Heart left ventricle (tissue), 16 donors: ENCODE measurements around the gene MKKS. TPM values are rescaled to one million over a fixed set of nuclear protein-coding genes. Genes with fewer than 3 reads are reported as not detected.

ENCODE experiments used
- ATAC-seq, 4 donors: fragments of 200-7000 bp; cut with Tn5 transposase; one replicate each; pipeline ENCODE4 v1.9.1; 2020 to 2022; ENCODE audit warnings: moderate library complexity in 4 of 4, mild to moderate bottlenecking in 3 of 4, moderate number of reproducible peaks in 1 of 4
- DNase-seq, 5 donors: peaks; one replicate each; pipeline ENCODE4 v3.0.0-alpha.2; 2020
- H3K27ac ChIP-seq, 12 donors: fragments of 200-600 bp; sonication (generic) in 4 of 12; one replicate each; pipeline versions ENCODE4 v1.5.0 to v1.8.0; 2016 to 2022; ENCODE audit warnings: mild to moderate bottlenecking in 2 of 12
- H3K27me3 ChIP-seq, 9 donors: fragments of 200-600 bp; sonication (generic) in 2 of 9; one replicate each; pipeline versions ENCODE4 v1.5.1 to v1.8.0; 2016 to 2022; ENCODE audit warnings: mild to moderate bottlenecking in 3 of 9
- H3K36me3 ChIP-seq, 9 donors: fragments of 200-600 bp; sonication (generic) in 2 of 9; one replicate each; pipeline versions ENCODE4 v1.5.0 to v1.8.0; 2018 to 2022; ENCODE audit warnings: mild to moderate bottlenecking in 2 of 9
- H3K4me1 ChIP-seq, 12 donors: fragments of 200-600 bp; sonication (generic) in 4 of 12; one replicate each; pipeline versions ENCODE4 v1.5.0 to v1.8.0; 2016 to 2022; ENCODE audit warnings: mild to moderate bottlenecking in 3 of 12
- H3K4me3 ChIP-seq, 12 donors: fragments of 200-600 bp; sonication (generic) in 4 of 12; one replicate each; pipeline versions ENCODE4 v1.5.0 to v1.8.0; 2017 to 2022; ENCODE audit warnings: mild to moderate bottlenecking in 9 of 12, moderate library complexity in 4 of 12
- H3K9me3 ChIP-seq, 12 donors: fragments of 200-600 bp; sonication (generic) in 4 of 12; one replicate each; pipeline versions ENCODE4 v1.5.0 to v1.8.0; 2016 to 2022; ENCODE audit warnings: mild to moderate bottlenecking in 1 of 12
- CTCF ChIP-seq, 12 donors: fragments of 200-600 bp; sonication (generic) in 4 of 12; IDR thresholded peaks; one replicate each; pipeline versions ENCODE4 v1.5.0 to v1.8.0; 2018 to 2022; ENCODE audit warnings: antibody characterized with exemption in 12 of 12, mild to moderate bottlenecking in 5 of 12
- POLR2A ChIP-seq, 2 donors: fragments of 450-650 bp; IDR thresholded peaks; one replicate each; pipeline ENCODE4 v1.6.1; 2017; ENCODE audit warnings: antibody characterized with exemption in 2 of 2, mild to moderate bottlenecking in 2 of 2, moderate library complexity in 2 of 2
- WGBS, 4 donors: extraction: QIAGEN DNeasy Blood & Tissue Kit in 2 of 4; methylation state at CpG; one replicate each; pipeline versions ENCODE4 v1.1.5 to v1.1.7; 2013 to 2018; 5-methylcytosine and 5-hydroxymethylcytosine counted together
- intact Hi-C, 10 donors: fragments of 100-400 bp; cut with DNase I; formaldehyde crosslinking; loops; one replicate each; pipeline versions ENCODE4 v1.11.1 to v1.14.2; 2022
- polyA plus RNA-seq, 2 donors: library from polyadenylated mRNA; stranded (reverse); fragments of 200-250 nt; gene quantifications; one replicate each; pipeline ENCODE4 v1.2.3, GENCODE V29; 2013
- total RNA-seq, 9 donors: library from RNA; depleted of rRNA in 2 of 9; stranded (reverse); fragments of >200 nt in 2 of 9; fragmentation: NEBNext Ultra II Directional in 3 of 9; extraction: Animal tissue kit (Norgen Biotek cat#: 25700) in 3 of 9; gene quantifications; one replicate each; pipeline versions ENCODE4 v1.1.0 to v1.2.4, GENCODE V29; 2016 to 2023
- donor health status: ischemic (EF 13 %, LVEDD 7.1; RV severe dilation, severe dysfunction).
- donor health status: healthy with polysubstance abuse.
- donor health status: DM: no; HTN: yes; CAD: no.
- donor health status: DM: no; HTN: no; CAD: no.
- donor health status: ischemic (EF 25% LVEDD 6.9; RV normal size, moderate dysfunction).
- donor health status: ischemic (EF 25% LVEDD 5.7; RV mildly dilated, moderate dysfunction).
- donor health status: healthy.
- donor health status: DM: yes; HTN: yes; CAD: no.
- donor health status: ischemic (EF 35%, LVEDD 5.7; RV mildly dilated, moderate dysfunction).
- donor health status: nonischemic (EF 11% LVEDD 7.7; RV severe dilation, severe dysfunction).
- donor health status: DM: yes; HTN: yes; CAD: no.
- donor health status: PGD.
- donor health status: ischemic (EF 29% LVEDD 5.4; RV normal size, mild dysfunction).
- donor health status: nonischemic (EF 23%, LVEDD 6.1; RV moderate dilation, normal function).

Gene MKKS
- total and polyA plus RNA-seq, 11 donors, result 12.0 to 30.1 (median 19.0) TPM

- DNase-seq (no peak), ATAC-seq (no peak)
- Histone ChIP-seq H3K4me1 (no peaks in the 10 kb centered on the region), H3K27me3 (peaks cover 0 to 6% (median 0%) of the 10 kb centered on the region in 9 donors), H3K4me3 (no peak overlapping the region), H3K36me3 (no peaks in the 10 kb centered on the region), H3K9me3 (no peaks in the 10 kb centered on the region), H3K27ac (no peak overlapping the region)
- 75 to 86% (median 79%) methylated on average over 2 of the region's 2 CpGs for WGBS, 4 donors
- intact Hi-C loops, result no loop called here
- TF ChIP-seq CTCF (IDR thresholded peaks at IDR 0.05) (no peak), POLR2A (IDR thresholded peaks at IDR 0.05) (no peak)
Observed at GRCh38 chr20:10381477-10381876, 52.5 kb downstream of the MKKS start.

- Histone ChIP-seq H3K4me3 (no peak overlapping the region), H3K27me3 (peaks cover 0 to 7% (median 0%) of the 10 kb centered on the region in 9 donors), H3K27ac (no peak overlapping the region), H3K4me1 (no peaks in the 10 kb centered on the region), H3K9me3 (peaks cover 0 to 4% (median 0%) of the 10 kb centered on the region in 12 donors), H3K36me3 (no peaks in the 10 kb centered on the region)
- DNase-seq, result no peak
- no peak for TF ChIP-seq CTCF (IDR thresholded peaks at IDR 0.05)
- no peak for TF ChIP-seq POLR2A (IDR thresholded peaks at IDR 0.05)
- WGBS, 4 donors, result 58 to 74% (median 69%) methylated on average over 7 of the region's 7 CpGs
- no peak for ATAC-seq
- intact Hi-C loops, result no loop called here
Observed at GRCh38 chr20:10379761-10380160, 54.3 kb downstream of the MKKS start.

GRCh38 chr20:10376270-10377075, 57.5 kb downstream of the MKKS start:
- Histone ChIP-seq H3K4me1 (no peaks in the 10 kb centered on the region), H3K4me3 (no peak overlapping the region), H3K9me3 (peaks cover 0 to 7% (median 0%) of the 10 kb centered on the region in 12 donors), H3K27ac (no peak overlapping the region), H3K27me3 (peaks cover 0 to 7% (median 0%) of the 10 kb centered on the region in 9 donors), H3K36me3 (no peaks in the 10 kb centered on the region)
- ATAC-seq (no peak), DNase-seq (no peak)
- 83 to 89% (median 89%) methylated on average over 6 of the region's 6 CpGs for WGBS, 4 donors
- TF ChIP-seq CTCF (IDR thresholded peaks at IDR 0.05) (no peak), POLR2A (IDR thresholded peaks at IDR 0.05) (no peak)
- intact Hi-C loops, result no loop called here

- no peak for ATAC-seq
- H3K27ac ChIP-seq, result no peak overlapping the region
- no peaks in the 10 kb centered on the region for H3K36me3 ChIP-seq
- peaks cover 0 to 7% (median 0%) of the 10 kb centered on the region in 9 donors for H3K27me3 ChIP-seq
- H3K4me3 ChIP-seq, result no peak overlapping the region
- H3K9me3 ChIP-seq, result peaks cover 0 to 7% (median 0%) of the 10 kb centered on the region in 12 donors
- DNase-seq, result no peak
- 75 to 87% (median 81%) methylated on average over 2 of the region's 2 CpGs for WGBS, 4 donors
- intact Hi-C loops, result no loop called here
- TF ChIP-seq CTCF (IDR thresholded peaks at IDR 0.05), result no peak
- TF ChIP-seq POLR2A (IDR thresholded peaks at IDR 0.05), result no peak
- H3K4me1 ChIP-seq, result peaks cover 0 to 1% (median 0%) of the 10 kb centered on the region in 12 donors
Observed at GRCh38 chr20:10375191-10375590, 58.8 kb downstream of the MKKS start.
